DND-41 (cell line): ENCODE results near the gene STX10.

Experiments used
- EZH2 ChIP-seq: IDR thresholded peaks from 3 replicates; pipeline ENCODE4 v1.6.1; 2012; ENCODE audit warnings: borderline replicate concordance, low read depth, mild to moderate bottlenecking, moderate library complexity, low read length, inconsistent platforms; ENCODE audit not compliant: severe bottlenecking
- TF ChIP-seq, protein P1 (sequence below): IDR thresholded peaks from 2 replicates; pipeline ENCODE4 v1.5.1; 2012; ENCODE audit warnings: borderline replicate concordance, low read length, moderate library complexity, mild to moderate bottlenecking; ENCODE audit not compliant: poor library complexity, severe bottlenecking; ENCODE audit errors: extremely low read depth

DNA sequence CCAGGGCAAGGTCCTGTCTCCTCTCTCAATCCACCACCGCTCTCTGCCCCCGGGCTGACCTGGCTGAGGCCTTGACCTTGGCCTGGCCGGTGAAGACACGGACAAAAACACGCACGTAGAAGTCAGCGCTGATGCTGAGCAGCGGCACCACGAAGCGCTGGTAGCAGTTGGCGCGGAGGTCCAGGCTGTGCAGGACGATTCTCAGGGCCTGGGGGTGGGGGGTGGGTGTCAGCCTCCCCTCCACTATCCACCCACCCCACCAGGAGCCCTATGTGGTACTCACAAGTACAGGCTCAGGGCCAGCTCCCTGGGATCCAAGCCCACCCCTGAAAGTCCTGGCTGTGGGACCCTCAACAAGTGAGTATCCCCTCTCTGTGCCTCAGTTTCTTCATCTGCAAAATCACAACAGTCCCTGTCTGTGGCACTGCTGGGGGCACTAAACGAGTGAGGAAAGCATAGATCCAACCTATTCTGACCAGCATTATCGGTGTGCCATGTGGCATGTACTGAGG is 40.0 kb downstream of the STX10 start:
- TF ChIP-seq, protein P1, sequence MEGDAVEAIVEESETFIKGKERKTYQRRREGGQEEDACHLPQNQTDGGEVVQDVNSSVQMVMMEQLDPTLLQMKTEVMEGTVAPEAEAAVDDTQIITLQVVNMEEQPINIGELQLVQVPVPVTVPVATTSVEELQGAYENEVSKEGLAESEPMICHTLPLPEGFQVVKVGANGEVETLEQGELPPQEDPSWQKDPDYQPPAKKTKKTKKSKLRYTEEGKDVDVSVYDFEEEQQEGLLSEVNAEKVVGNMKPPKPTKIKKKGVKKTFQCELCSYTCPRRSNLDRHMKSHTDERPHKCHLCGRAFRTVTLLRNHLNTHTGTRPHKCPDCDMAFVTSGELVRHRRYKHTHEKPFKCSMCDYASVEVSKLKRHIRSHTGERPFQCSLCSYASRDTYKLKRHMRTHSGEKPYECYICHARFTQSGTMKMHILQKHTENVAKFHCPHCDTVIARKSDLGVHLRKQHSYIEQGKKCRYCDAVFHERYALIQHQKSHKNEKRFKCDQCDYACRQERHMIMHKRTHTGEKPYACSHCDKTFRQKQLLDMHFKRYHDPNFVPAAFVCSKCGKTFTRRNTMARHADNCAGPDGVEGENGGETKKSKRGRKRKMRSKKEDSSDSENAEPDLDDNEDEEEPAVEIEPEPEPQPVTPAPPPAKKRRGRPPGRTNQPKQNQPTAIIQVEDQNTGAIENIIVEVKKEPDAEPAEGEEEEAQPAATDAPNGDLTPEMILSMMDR: no peak
- TF ChIP-seq EZH2: no peak
